Tongue (tissue), 2 donors: ENCODE data around the gene ANO2. TPM values are rescaled to one million over a fixed set of nuclear protein-coding genes. Genes with fewer than 3 reads are reported as not detected.

Experiments used
- DNase-seq: peaks from one replicate; pipeline ENCODE4 v3.0.0-alpha.2; 2015
- total RNA-seq: library from RNA; depleted of rRNA; stranded (reverse); fragments of >200 nt; gene quantifications from one replicate; pipeline ENCODE4 v1.2.3, GENCODE V29; 2014

Gene ANO2
- total RNA-seq, 1 donor from 2014 or later: 4.8 TPM

DNA sequence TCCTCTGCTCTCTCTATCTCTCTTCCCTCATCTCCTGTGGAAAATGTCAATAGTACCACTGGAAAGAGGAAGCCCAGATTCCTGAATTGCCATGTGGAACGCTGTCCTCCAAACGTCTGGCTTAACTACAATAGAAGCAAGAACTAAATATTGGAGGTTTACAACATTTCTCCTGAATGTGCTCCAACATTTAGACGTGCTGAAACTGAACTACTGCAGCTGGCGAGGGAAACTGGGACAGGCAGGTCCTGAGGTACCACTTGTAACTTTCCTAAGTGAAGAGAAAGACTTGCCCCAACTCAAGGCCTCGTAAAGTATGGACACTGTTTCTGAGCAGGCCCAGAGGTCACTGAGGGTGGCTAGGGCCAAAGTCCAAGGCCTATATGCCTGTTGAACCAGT is 325.4 kb downstream of the ANO2 start:
- DNase-seq: peak; percentile 25

DNA sequence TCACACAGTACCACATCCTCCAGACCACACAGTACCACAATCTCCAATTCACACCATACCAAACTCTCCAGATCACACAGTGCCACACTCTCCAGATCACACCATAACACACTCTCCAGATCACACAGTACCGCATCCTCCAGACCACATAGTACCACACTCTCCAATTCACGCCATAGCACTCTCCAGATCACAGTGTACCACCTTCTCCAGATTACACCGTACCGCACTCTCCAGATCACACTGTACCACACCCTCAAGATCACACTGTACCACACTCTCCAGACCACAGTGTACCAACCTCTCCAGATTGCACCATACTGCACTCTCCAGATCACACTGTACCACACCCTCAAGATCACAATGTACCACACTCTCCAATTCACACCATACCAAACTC is 328.2 kb downstream of the ANO2 start:
- DNase-seq: no peak

DNA sequence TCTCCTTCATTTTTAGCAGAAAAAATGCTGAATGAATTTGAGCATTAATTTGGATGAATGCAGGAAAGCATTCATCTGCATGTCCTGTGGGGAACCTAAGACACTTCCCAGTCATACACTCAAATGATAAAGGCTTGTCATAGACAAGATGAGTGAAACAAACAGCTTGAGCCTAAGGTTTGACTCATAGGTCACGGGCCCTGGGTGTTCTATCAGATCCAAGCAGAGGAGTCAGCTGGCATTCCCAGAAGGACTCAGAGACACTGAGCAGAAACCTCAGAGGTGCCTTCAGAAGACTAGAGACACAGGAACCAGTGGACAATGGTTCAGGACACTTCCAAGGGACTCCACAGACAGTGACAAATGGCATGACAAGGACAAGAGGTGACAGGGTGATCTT is 329.3 kb downstream of the ANO2 start:
- no peak for DNase-seq

DNA sequence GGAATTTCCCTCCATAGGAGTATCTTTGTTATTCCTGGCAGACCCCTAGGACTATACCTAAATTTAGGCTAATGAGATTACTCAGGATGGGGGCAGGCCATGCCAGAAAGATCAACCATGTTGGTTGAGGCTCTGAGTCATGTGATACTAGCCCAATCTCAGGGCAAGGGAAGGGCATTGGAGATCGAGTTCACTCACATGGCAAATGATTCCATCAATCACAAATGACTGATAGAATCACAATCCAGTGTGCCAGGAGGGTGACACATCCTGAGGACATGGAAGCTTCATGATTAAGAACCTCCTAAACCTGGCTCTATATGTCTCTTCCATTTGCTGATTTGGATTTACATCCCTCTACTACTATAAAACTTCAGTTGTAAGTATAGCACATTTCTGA is 330.8 kb downstream of the ANO2 start:
- no peak for DNase-seq

DNA sequence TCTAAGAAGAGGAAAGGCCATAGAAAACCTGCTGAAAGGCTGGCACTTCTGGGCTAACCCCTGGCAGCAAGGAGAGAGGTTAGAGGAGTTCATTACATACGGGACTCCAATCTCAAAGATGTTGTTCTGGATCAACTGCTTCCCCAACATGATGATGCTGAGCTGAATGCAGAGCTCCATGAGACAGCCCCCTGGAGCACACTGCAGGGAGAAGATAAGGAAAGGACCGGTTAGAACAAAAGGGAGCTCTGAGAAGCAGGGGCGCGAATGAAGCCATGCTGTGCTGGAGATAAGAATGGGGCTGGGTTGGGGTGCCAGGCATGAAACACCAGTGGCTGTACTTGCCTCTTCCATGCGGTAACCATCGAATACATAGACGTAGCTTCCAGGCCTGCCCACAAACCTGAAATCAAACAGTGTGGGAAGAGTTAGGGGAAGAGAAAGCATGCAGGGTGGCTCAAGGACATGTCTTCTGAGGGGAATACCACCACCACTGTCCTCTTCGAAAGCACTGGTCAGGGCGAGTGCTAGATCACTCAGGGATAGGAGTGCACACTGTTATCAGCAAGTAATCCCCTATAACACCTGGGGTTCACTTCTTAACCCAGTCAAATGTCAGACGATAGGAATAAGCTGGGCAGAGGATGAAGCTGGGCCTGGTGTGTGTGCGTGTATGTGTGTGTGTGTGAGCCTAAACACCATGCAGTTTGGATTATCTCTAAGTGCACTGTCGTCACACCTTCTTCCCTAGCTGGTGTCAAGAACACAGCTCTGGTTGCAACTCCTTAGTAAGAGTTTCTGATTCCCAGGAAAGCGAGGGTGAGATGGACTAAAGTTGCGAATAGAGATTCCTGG is 332.3 kb downstream of the ANO2 start:
- no peak for DNase-seq

DNA sequence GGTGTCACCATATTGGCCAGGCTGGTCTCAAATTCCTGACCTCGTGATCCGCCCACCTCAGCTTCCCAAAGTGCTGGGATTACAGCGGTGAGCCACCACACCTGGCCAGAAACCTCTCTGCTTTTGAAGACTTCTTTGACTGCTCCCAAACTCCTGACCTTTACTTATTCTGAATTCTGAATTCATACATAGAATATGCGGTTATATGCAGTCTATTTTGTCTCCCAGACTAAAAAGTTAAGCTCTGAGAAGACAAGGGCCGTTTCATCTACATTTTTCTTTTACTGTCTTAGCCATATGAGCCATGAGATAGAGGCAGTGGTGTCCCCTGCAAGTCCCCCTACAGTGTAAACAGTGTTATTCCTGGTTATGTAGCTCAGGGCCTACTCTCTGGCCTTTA is 333.9 kb downstream of the ANO2 start:
- DNase-seq: no peak

DNA sequence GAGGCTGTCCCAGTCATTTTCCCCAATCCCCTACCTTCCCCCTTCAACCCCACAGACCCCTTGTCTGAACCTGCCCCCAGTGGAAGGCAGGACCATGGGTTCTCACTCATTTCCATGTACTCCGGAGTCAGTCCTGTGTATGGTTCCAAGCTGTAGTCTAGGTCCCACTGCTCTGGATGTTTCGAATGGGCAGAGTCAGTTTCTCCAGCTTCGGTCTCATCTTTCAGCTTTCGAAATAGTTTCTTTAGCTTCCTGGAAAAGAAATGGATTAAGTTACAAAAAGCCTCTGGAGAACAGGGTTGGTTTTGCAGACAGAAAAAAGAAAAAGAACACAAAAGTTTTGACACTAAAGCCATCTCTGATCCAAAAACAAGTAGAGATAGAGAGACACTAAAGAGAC is 345.7 kb downstream of the ANO2 start:
- no peak for DNase-seq

DNA sequence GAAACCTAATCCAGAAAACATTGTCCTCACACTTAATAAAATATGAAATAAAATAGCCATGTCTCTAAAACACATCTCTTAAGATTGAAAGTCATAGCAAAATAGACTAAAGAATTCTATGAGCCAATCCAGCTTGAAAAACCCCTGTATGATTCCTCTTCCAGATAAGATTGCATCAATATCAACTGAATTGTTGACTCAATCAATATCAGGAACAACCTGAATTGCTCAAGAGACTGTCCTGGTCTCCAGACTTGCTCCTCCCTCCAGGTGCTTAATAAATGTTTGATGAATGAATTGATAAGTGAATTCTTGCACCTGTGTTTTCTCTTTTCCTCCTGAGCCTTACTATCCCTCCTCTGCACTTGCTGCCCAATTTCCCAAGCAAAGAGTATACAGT is 351.1 kb downstream of the ANO2 start:
- DNase-seq: no peak

DNA sequence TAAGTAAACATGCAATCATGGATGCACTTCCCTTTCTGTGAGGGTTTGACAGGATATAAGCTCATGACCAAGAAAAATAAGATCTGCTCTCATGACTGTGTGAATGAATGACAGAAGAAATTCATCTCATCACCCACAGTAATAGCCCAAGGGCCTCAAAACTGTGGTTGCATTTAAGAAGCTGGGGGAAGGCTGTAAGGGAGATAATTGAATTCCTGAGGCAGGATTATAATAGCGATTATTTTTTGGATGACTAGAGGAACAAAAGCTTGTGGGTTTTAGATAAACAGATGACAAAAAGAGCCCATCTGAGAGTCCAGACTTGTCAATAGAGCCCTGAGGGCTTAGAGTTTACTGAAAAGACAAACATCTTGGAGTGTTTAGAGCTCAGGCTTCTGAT is 352.0 kb downstream of the ANO2 start:
- no peak for DNase-seq

DNA sequence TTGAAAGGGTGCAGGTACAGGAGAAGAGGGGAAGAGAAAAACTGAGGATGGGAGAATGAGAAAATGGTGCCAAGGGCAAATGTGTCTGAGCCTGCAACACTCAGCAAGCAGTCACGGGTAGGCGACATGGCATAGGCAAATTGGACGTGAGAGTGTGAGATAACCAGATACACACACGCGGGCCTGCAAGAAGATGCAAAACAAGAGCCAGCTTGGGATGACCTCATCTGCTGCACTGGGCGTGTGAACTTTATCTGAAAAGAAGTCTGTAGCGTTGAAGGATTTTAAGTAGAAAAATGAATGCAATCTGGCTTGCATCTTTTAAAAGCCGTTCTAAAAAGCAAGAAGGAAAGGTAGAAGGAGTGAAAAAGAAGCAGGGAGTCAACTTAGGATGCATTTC is 352.7 kb downstream of the ANO2 start:
- DNase-seq: peak; percentile 48

DNA sequence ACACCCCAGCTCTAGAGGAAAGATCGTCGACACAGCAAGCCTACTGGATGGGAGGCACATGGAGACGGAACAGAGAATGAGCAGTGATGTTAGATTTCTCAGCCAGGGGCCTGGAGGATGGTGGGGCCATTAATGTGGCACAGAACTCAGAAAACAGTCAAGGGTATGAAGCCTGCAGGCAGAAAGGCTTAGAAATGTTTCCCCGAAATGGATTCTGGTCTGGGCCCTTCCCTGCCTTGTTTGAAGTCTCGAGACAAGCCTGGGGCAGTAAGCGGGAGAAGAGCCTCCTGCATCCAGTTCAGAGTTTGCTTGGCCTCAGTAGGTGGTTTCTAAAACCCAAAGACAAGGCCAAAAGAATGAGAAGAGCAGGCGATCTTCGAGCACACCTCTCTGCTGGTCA is 354.7 kb downstream of the ANO2 start:
- DNase-seq: no peak

DNA sequence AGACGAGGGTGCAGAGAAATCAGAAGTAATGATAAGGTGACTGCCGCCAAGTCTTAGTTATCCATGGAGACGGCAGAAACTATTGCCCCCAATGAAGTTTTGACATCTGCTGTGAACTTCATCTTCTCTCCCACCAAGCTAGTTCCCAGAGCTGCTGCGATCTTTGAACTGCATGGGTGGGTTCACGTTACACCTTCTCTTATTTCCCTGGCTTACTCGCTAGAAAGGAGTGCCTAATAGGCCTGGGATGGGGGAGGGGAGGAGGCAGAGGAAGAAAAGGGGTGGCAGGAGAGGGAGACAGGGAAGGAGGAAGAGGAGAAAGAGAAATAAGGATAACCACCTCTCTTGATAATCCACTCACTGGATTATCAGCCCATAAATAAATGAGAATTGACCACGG is 356.0 kb downstream of the ANO2 start:
- no peak for DNase-seq

DNA sequence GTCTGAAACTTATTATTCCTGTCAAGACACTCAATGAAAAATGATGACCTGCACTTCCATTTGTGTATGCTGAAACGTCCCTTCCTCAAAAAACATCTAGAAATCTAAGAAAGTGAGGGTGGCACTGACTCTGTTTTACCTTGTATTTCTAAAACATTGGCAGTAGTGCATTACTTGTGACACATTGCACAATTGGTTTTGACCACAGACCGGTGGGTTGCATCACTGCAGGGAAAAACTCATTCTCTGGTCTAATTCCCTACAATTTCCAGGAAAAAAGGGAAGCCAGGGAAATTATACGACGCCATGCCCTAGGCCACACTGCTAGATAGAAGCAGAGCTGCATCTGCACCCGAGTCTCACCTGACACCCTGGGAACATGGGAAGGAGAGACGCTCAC is 356.5 kb downstream of the ANO2 start:
- no peak for DNase-seq

DNA sequence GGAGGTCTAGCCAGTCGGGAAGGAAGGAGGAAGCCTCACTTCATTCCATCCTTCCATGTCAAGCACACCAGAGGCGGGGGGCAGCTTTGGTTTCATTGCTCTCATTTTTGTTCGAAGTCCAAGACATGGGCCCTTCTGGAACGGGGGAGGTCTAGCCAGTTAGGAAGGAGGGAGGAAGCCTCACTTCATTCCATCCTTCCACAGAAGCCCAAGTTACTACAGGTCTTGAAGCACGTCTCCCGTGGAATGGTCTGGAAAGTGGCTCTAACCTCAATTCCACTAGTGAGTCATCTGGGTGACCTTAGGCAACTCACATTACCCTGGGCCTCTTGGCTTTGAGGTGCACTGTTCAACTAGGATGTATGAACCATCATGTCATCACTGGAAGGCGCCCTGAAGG is 356.9 kb downstream of the ANO2 start:
- no peak for DNase-seq

DNA sequence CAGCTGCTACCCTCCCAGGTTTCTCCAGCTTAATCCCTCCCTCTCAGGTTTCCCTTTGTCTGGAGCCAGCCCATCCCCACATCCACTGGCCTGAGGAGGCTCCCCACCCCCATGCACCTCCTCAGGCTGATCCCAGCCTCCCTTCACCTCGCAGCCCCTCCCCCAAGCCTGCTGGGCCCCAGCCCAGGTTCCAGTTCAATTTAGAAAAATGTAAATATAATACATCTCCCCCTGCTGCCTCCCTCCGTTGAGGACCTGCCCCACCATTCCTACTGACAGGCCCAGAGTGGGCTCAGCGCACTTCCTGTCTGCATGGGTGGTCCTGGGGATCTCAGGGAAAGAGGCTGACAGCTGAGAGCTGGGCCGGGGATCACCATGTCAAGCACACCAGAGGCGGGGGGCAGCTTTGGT is 357.3 kb downstream of the ANO2 start:
- DNase-seq: peak; percentile 80

DNA sequence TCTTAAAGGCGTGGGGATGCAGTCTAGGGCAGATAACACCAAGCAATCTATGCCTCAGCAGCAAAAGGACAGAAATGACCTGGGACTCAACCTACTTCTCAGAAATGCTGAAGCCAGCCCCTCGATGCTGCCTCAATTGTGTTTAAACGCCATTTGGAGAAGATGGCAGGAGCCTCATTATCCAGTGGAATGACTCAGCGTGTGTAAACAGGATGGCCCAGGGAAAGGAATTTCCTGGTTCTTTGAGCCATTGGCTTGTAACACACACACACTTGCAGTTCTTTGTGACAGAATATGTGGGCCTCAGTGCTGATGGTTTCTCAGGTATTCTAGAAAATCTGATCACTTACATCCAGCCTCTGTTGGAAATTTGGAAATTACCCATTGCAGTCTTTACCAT is 358.9 kb downstream of the ANO2 start:
- no peak for DNase-seq

DNA sequence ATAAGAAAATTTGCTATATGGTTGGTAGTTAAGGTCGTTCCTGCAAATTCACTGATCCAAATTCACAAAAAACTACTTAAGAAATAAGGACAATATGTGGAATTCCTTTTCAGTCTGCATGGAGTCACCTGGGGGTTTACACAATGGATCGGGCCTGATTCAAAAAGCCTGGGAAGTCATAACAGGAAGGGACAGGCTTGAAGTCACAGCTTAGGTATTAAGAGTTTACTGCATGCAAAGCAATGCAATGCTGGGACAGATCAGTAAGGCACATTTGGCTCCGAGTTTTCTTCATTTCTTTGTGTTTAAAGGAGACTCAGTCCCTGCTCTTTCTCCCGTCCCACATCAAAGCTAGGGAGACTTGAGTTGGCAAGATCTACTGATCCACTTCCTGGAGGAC is 359.9 kb downstream of the ANO2 start:
- no peak for DNase-seq

DNA sequence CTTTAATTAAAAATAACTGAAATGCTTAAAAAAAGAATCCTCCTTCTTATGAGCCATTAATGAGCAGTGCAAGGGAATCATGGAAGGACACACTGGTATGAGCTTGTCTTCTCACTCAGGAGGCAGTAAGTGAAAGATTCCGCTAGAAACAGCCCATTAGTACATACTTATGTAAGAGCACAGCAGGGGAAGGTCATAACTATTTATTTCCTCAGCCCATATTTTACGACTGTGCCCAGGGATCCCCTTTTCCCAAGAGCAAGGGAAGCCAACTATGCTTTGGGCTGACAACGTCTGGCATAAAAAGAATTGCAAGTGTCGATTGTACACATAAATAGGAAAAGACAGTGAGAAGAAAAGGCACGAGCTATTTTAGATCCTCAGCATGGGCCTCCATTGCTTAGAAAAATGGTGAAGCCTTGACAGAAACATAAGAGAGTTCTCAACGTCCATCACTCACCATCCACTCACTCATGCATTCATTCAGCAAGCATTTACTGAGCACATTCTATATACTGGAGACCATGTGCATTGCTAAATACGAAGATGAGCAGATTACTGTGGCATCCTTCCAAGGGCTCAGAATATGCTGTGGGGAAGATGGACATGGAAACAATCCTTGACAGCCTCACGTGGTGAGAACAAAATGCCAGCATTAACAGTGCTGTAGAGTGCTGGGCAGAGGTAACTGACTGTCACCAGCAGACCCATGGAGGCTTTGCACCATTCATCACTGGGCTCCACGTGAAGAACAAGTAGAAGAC is 360.5 kb downstream of the ANO2 start:
- DNase-seq: no peak

DNA sequence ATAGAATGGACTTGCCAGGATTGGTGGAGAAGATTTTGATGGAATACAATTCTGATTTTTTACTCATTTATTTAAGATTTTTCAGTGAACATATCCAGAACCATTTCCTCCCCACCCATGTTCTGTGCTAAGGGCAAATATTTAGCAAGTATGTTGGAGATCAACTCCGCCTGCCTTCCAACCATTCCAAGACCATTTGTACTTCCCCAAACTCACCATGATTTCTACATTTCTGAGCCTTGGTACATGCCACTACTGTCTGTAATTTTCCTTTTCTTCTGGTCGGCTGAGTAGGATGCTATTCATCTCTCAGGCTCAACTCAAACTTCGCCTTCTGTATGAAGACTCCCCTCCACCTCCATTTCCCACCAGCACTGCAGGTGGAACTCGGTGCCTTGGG is 362.5 kb downstream of the ANO2 start:
- no peak for DNase-seq

DNA sequence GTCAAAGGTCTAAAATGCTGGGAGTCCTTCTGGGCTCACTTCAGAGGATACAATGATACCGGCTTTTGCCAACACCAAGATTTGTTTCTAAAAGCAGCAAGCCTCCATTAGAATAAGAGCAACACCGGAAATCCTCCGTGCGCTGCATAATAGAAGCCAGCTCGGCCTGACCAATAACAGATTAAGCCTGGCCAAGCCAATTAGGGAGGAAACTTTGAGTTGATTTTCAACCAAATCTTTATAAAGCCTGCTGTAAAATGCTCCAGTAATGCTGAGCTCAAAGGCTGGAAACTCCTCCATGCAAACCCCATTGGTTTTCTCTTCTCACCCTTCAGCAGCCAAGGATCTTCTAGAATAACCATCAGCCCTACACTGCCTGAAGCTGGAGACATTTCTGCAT is 363.0 kb downstream of the ANO2 start:
- peak; percentile 80 for DNase-seq

DNA sequence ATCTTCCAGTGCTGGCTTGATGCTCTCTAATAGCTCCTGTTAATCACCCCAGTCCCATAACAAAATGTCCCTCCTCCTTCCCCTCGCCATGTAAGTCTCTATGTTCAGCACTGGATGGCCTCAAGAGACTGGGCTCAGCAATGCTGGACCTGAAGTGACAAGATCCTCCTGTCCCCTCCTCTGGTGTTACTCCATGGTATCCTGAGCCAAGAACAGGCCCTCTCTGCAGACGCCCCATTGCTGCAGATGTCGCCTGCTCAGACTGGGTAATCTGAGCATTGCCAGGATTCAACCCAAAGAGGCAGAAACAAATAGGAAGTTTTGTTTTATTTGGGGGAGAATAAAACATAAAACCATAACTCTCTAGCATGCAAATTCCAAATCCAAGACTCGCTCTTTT is 363.4 kb downstream of the ANO2 start:
- peak; percentile 63 for DNase-seq

DNA sequence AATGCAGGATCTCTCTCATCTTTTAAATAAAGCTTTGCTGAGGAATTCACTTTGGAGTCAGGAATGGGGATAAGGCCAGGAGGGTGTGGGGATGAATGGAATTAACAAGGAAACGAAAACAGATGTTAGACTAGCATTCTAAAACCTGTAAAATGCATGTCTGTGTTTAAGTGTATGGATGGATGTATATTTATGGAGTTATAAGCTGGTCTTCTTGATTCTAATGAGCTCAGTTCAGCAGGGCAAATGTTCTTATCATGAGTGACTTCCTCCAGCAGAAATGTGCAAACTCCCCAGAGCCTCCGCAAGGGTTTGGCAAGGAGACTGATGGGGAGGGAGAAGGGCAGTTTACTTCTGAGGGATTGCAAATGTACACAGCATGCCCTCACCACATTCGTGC is 364.0 kb downstream of the ANO2 start:
- DNase-seq: peak; percentile 63

DNA sequence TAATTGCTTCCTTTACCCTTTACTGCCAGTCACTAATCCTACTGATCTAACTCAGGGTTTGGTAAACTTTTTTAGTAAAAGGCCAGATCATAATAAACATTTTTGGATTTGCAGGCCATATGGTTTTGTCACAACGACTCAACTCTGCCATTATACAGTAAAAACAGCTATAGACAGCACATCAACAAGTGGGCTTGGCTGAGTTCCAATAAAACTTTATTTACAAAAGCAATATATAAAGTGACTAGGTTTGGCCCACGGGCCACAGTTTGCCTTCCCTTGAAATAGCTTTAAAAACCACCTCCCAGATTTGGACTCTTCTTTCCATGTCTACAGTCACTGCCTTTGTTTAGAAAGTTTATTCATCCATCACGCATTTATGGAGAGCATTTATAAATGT is 366.3 kb downstream of the ANO2 start:
- DNase-seq: no peak

DNA sequence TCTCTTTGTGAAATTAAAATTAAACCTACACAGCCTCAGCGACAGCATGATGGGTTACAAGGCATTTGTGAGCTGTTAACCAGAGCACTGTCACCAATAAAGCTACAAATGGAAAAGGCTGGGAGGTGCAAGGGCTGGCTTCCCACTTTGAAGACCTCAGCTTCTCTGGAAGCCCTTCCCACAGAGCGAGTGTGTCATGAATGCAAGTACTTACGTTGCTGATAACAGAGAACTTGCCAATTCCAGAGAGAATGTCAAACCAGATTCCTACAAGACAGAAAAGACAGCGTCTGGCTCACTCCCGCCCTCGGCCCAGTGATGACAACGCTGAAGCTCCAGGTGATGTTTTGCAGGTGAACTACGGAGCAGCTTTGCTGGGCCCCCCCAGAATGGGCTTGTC is 367.3 kb downstream of the ANO2 start:
- DNase-seq: no peak
